WTC11 (cell line): ENCODE measurements around the gene SH2D1A. TPM values are rescaled to one million over a fixed set of nuclear protein-coding genes. Genes with fewer than 3 reads are reported as not detected.
"Not testable (repeated sequence)": the region's sequence is repeated elsewhere in the genome, so short reads cannot be mapped to it uniquely, and the experiment has no call there.

Experiments used
- ATAC-seq: fragments of 200-7000 bp; cut with Tn5 transposase; 2 replicates; pipeline ENCODE4 v1.10.0; 2021; ENCODE audit warnings: mild to moderate bottlenecking, moderate library complexity
- CTCF ChIA-PET: fragments of 300-600 bp; sonication (Branson Sonifier 250); formaldehyde crosslinking; loops from one replicate; lab custom pipeline; 2021; ENCODE audit warnings: antibody characterized with exemption; lab: Charles Lee
- POLR2A ChIA-PET: fragments of 350-600 bp; sonication (Branson Sonifier 250); formaldehyde crosslinking; loops from one replicate; lab custom pipeline; 2021; ENCODE audit warnings: antibody characterized with exemption; lab: Charles Lee
- DNase-seq: peaks from one replicate; pipeline ENCODE4 v3.0.0; 2021; ENCODE audit warnings: low spot score
- H3K27ac Mint-ChIP-seq: 2 replicates; pipeline ENCODE4 v1.8.0; 2021; ENCODE audit warnings: mixed read lengths
- H3K27me3 Mint-ChIP-seq: 2 replicates; pipeline ENCODE4 v1.8.0; 2021; ENCODE audit warnings: low read depth, mild to moderate bottlenecking, moderate library complexity, mixed read lengths
- H3K36me3 Mint-ChIP-seq: 2 replicates; pipeline ENCODE4 v1.8.0; 2021; ENCODE audit warnings: mixed read lengths
- H3K4me1 Mint-ChIP-seq: 2 replicates; pipeline ENCODE4 v1.8.0; 2022; ENCODE audit warnings: mixed read lengths
- H3K4me3 Mint-ChIP-seq: 2 replicates; pipeline ENCODE4 v1.8.0; 2021; ENCODE audit warnings: mild to moderate bottlenecking, moderate library complexity, mixed read lengths
- H3K9me3 Mint-ChIP-seq: 2 replicates; pipeline ENCODE4 v1.8.0; 2021; ENCODE audit warnings: mixed read lengths
- ATF1 ChIP-seq: sonication (generic); formaldehyde crosslinking; IDR thresholded peaks from 2 replicates; pipeline ENCODE4 v1.8.1; 2023; ENCODE audit warnings: mild to moderate bottlenecking, moderate library complexity, missing genetic modification reagents
- FOXK1 ChIP-seq: sonication (generic); formaldehyde crosslinking; IDR thresholded peaks from 2 replicates; pipeline ENCODE4 v1.8.0; 2022; ENCODE audit warnings: mild to moderate bottlenecking, moderate library complexity, missing genetic modification reagents
- FOXP1 ChIP-seq: sonication (generic); formaldehyde crosslinking; IDR thresholded peaks from 2 replicates; pipeline ENCODE4 v1.8.0; 2022; ENCODE audit warnings: missing genetic modification reagents, mild to moderate bottlenecking, moderate library complexity, borderline replicate concordance
- IRF2 ChIP-seq: sonication (generic); formaldehyde crosslinking; IDR thresholded peaks from 2 replicates; pipeline ENCODE4 v1.8.0; 2022; ENCODE audit warnings: low read depth, missing genetic modification reagents, borderline replicate concordance
- JAZF1 ChIP-seq: fragments of 250-450 bp; sonication (Bioruptor Pico); IDR thresholded peaks from 2 replicates; pipeline ENCODE4 v1.9.0; 2021; ENCODE audit warnings: moderate library complexity, mild to moderate bottlenecking, inconsistent platforms
- JUN ChIP-seq: sonication (generic); formaldehyde crosslinking; IDR thresholded peaks from 2 replicates; pipeline ENCODE4 v1.8.0; 2023; ENCODE audit warnings: mild to moderate bottlenecking, missing genetic modification reagents
- PRRX2 ChIP-seq: fragments of 250-450 bp; sonication (Bioruptor Pico); IDR thresholded peaks from 2 replicates; pipeline ENCODE4 v1.8.0; 2021; ENCODE audit warnings: mild to moderate bottlenecking
- SOX15 ChIP-seq: fragments of 250-450 bp; sonication (Bioruptor Pico); IDR thresholded peaks from 2 replicates; pipeline ENCODE4 v1.9.0; 2021; ENCODE audit warnings: mild to moderate bottlenecking
- ZBTB21 ChIP-seq: sonication (generic); formaldehyde crosslinking; IDR thresholded peaks from 2 replicates; pipeline ENCODE4 v1.8.1; 2023; ENCODE audit warnings: mild to moderate bottlenecking, missing genetic modification reagents, borderline replicate concordance
- ZNF396 ChIP-seq: fragments of 250-450 bp; sonication (Bioruptor Pico); IDR thresholded peaks from 2 replicates; pipeline ENCODE4 v1.8.0; 2021; ENCODE audit warnings: mild to moderate bottlenecking, moderate library complexity, borderline replicate concordance
- ZNF425 ChIP-seq: fragments of 250-450 bp; sonication (Bioruptor Pico); conservative IDR thresholded peaks from 2 replicates; pipeline ENCODE4 v1.9.0; 2021; ENCODE audit warnings: mild to moderate bottlenecking
- total RNA-seq: library from RNA; stranded (reverse); gene quantifications from 3 replicates; pipeline ENCODE4 v1.2.3, GENCODE V29; 2021
- TF ChIP-seq, protein P1 (sequence below): sonication (generic); formaldehyde crosslinking; IDR thresholded peaks from 2 replicates; pipeline ENCODE4 v1.8.0; 2022; ENCODE audit warnings: mild to moderate bottlenecking, missing genetic modification reagents
- TF ChIP-seq, protein P2 (sequence below): fragments of 200-600 bp; IDR thresholded peaks from 2 replicates; pipeline ENCODE4 v1.8.0; 2022; ENCODE audit warnings: antibody characterized with exemption
- TF ChIP-seq, protein P3 (sequence below): sonication (generic); formaldehyde crosslinking; IDR thresholded peaks from 2 replicates; pipeline ENCODE4 v1.8.0; 2022; ENCODE audit warnings: mild to moderate bottlenecking, missing genetic modification reagents
- TF ChIP-seq, protein P4 (sequence below): fragments of 250-450 bp; sonication (Bioruptor Pico); IDR thresholded peaks from 2 replicates; pipeline ENCODE4 v1.9.0; 2021; ENCODE audit warnings: mild to moderate bottlenecking
- TF ChIP-seq, protein P5 (sequence below): sonication (generic); formaldehyde crosslinking; IDR thresholded peaks from 2 replicates; pipeline ENCODE4 v1.8.1; 2023; ENCODE audit warnings: mild to moderate bottlenecking, missing genetic modification reagents, moderate library complexity
- TF ChIP-seq, protein P6 (sequence below): fragments of 250-450 bp; sonication (Bioruptor Pico); IDR thresholded peaks from 2 replicates; pipeline ENCODE4 v2.1.2; 2022; ENCODE audit warnings: mild to moderate bottlenecking, moderate library complexity

SH2D1A gene
- total RNA-seq, 1 experiment from 2014 or later, result 0.24 TPM

DNA sequence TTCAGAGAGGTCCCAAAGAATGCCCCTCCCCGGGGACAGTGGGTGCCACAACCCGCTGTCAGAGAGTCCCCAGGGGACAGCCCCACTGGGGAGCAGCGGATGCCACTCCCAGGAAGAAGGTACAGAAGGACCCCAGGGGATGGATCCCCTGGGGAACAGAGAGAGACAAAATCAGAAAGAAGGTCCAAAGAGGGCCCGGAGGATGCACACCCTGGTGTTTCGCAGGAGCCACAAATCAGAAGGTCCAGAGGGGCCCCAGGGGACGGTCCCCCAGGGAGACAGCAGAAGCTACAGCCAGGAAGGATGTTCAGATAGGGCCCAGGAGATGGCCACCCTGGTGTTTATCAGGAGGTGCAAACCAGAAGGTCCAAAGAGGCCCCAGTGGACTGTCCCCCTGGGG, 12.5 kb upstream of the SH2D1A start (continued):
- TF ChIP-seq JAZF1, result no peak
- TF ChIP-seq, protein P1, sequence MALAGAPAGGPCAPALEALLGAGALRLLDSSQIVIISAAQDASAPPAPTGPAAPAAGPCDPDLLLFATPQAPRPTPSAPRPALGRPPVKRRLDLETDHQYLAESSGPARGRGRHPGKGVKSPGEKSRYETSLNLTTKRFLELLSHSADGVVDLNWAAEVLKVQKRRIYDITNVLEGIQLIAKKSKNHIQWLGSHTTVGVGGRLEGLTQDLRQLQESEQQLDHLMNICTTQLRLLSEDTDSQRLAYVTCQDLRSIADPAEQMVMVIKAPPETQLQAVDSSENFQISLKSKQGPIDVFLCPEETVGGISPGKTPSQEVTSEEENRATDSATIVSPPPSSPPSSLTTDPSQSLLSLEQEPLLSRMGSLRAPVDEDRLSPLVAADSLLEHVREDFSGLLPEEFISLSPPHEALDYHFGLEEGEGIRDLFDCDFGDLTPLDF (CRISPR knock-in tag), result no peak
- TF ChIP-seq, protein P2, sequence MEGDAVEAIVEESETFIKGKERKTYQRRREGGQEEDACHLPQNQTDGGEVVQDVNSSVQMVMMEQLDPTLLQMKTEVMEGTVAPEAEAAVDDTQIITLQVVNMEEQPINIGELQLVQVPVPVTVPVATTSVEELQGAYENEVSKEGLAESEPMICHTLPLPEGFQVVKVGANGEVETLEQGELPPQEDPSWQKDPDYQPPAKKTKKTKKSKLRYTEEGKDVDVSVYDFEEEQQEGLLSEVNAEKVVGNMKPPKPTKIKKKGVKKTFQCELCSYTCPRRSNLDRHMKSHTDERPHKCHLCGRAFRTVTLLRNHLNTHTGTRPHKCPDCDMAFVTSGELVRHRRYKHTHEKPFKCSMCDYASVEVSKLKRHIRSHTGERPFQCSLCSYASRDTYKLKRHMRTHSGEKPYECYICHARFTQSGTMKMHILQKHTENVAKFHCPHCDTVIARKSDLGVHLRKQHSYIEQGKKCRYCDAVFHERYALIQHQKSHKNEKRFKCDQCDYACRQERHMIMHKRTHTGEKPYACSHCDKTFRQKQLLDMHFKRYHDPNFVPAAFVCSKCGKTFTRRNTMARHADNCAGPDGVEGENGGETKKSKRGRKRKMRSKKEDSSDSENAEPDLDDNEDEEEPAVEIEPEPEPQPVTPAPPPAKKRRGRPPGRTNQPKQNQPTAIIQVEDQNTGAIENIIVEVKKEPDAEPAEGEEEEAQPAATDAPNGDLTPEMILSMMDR, result no peak
- TF ChIP-seq ZBTB21 (CRISPR knock-in tag), result no peak

DNA sequence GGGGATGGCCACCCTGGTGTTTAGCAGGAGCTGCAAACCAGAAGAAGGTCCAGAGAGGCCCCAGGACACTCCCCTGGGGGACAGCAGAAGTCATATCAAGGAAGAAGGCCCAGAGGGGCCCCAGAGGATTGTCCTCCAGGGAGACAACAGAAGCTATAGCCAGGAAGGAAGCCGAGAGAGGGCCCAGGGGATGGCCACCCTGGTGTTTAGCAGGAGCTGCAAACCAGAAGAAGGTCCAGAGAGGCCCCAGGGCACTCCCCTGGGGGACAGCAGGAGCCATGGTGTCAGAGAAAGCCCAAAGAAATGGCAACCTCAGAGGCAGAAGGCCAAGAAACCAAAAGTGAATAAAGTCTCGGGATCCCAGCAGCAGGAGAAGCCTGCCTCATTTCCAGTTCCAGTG, 11.8 kb upstream of the SH2D1A start:
- H3K36me3 Mint-ChIP-seq, H3K27ac Mint-ChIP-seq, CTCF ChIA-PET, DNase-seq, POLR2A ChIA-PET, H3K27me3 Mint-ChIP-seq, H3K9me3 Mint-ChIP-seq, H3K4me1 Mint-ChIP-seq, H3K4me3 Mint-ChIP-seq, ATAC-seq: not testable (repeated sequence)

- CTCF ChIA-PET, result no interaction called here
- Mint-ChIP-seq H3K27ac (no peak overlapping the region), H3K27me3 (no peaks in the 10 kb centered on the region; the same call in 1 of the 2 replicates), H3K4me3 (no peak overlapping the region), H3K9me3 (no peaks in the 10 kb centered on the region), H3K4me1 (no peaks in the 10 kb centered on the region), H3K36me3 (no peaks in the 10 kb centered on the region)
- ATAC-seq (no peak), DNase-seq (no peak)
- TF ChIP-seq SOX15 (CRISPR knock-in tag), result no peak
- TF ChIP-seq FOXK1 (CRISPR knock-in tag), result no peak
- no peak for TF ChIP-seq IRF2 (CRISPR knock-in tag)
- no peak for TF ChIP-seq PRRX2 (CRISPR knock-in tag)
- TF ChIP-seq, protein P3, sequence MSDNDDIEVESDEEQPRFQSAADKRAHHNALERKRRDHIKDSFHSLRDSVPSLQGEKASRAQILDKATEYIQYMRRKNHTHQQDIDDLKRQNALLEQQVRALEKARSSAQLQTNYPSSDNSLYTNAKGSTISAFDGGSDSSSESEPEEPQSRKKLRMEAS (CRISPR knock-in tag), result no peak
- no peak for TF ChIP-seq ZNF425
- TF ChIP-seq, protein P4, sequence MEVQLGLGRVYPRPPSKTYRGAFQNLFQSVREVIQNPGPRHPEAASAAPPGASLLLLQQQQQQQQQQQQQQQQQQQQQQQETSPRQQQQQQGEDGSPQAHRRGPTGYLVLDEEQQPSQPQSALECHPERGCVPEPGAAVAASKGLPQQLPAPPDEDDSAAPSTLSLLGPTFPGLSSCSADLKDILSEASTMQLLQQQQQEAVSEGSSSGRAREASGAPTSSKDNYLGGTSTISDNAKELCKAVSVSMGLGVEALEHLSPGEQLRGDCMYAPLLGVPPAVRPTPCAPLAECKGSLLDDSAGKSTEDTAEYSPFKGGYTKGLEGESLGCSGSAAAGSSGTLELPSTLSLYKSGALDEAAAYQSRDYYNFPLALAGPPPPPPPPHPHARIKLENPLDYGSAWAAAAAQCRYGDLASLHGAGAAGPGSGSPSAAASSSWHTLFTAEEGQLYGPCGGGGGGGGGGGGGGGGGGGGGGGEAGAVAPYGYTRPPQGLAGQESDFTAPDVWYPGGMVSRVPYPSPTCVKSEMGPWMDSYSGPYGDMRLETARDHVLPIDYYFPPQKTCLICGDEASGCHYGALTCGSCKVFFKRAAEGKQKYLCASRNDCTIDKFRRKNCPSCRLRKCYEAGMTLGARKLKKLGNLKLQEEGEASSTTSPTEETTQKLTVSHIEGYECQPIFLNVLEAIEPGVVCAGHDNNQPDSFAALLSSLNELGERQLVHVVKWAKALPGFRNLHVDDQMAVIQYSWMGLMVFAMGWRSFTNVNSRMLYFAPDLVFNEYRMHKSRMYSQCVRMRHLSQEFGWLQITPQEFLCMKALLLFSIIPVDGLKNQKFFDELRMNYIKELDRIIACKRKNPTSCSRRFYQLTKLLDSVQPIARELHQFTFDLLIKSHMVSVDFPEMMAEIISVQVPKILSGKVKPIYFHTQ (CRISPR knock-in tag), result no peak
- TF ChIP-seq, protein P5, sequence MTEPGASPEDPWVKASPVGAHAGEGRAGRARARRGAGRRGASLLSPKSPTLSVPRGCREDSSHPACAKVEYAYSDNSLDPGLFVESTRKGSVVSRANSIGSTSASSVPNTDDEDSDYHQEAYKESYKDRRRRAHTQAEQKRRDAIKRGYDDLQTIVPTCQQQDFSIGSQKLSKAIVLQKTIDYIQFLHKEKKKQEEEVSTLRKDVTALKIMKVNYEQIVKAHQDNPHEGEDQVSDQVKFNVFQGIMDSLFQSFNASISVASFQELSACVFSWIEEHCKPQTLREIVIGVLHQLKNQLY, result no peak
- POLR2A ChIA-PET, result no interaction called here
Observed at GRCh38 chrX:124335598-124335997, 10.8 kb upstream of the SH2D1A start.

- Mint-ChIP-seq H3K9me3 (no peaks in the 10 kb centered on the region), H3K4me1 (no peaks in the 10 kb centered on the region), H3K27me3 (no peaks in the 10 kb centered on the region; the same call in 1 of the 2 replicates), H3K36me3 (no peaks in the 10 kb centered on the region), H3K27ac (no peak overlapping the region), H3K4me3 (no peak overlapping the region)
- ChIA-PET POLR2A (no interaction called here), CTCF (no interaction called here)
- DNase-seq, result no peak
- no peak for ATAC-seq
- TF ChIP-seq ZNF396 (CRISPR knock-in tag) (no peak), ATF1 (CRISPR knock-in tag) (no peak), ZNF425 (no peak), JUN (no peak), FOXP1 (CRISPR knock-in tag) (no peak)
- TF ChIP-seq, protein P6, sequence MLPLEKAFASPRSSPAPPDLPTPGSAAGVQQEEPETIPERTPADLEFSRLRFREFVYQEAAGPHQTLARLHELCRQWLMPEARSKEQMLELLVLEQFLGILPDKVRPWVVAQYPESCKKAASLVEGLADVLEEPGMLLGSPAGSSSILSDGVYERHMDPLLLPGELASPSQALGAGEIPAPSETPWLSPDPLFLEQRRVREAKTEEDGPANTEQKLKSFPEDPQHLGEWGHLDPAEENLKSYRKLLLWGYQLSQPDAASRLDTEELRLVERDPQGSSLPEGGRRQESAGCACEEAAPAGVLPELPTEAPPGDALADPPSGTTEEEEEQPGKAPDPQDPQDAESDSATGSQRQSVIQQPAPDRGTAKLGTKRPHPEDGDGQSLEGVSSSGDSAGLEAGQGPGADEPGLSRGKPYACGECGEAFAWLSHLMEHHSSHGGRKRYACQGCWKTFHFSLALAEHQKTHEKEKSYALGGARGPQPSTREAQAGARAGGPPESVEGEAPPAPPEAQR (CRISPR knock-in tag), result no peak
Observed at GRCh38 chrX:124337916-124338315, 8.4 kb upstream of the SH2D1A start.
